DMS153 treated with DMSO at 0.1 percent for 48 hours (cell line): Measurements from ENCODE around the gene MYO1E.

Source experiments
- DNase-seq: peaks from one replicate; lab custom pipeline; 2025; ENCODE audit not compliant: unreplicated experiment; lab: John Stamatoyannopoulos, UW

Gene MYO1E

GRCh38 chr15:59237119-59237855 lies 135.4 kb downstream of the MYO1E start:
- no peak for DNase-seq

- DNase-seq: no peak
Observed at GRCh38 chr15:59236394-59236793, 136.3 kb downstream of the MYO1E start.

- no peak for DNase-seq
Observed at GRCh38 chr15:59232476-59232875, 140.2 kb downstream of the MYO1E start.

GRCh38 chr15:59230531-59231055 lies 142.1 kb downstream of the MYO1E start:
- no peak for DNase-seq

- DNase-seq: no peak
Observed at GRCh38 chr15:59229453-59229852, 143.2 kb downstream of the MYO1E start.

- no peak for DNase-seq
Observed at GRCh38 chr15:59229015-59229414, 143.7 kb downstream of the MYO1E start.

- no peak for DNase-seq
Observed at GRCh38 chr15:59227021-59227420, 145.7 kb downstream of the MYO1E start.

- DNase-seq: no peak
Observed at GRCh38 chr15:59224474-59224873, 148.2 kb downstream of the MYO1E start.

GRCh38 chr15:59223736-59224135 lies 148.9 kb downstream of the MYO1E start:
- DNase-seq: no peak

- DNase-seq: no peak
Observed at GRCh38 chr15:59222906-59223550, 149.6 kb downstream of the MYO1E start.

- DNase-seq: no peak
Observed at GRCh38 chr15:59221511-59222505, 150.9 kb downstream of the MYO1E start.

GRCh38 chr15:59218710-59219109 lies 154.0 kb downstream of the MYO1E start:
- DNase-seq: no peak

GRCh38 chr15:59217876-59218498 lies 154.7 kb downstream of the MYO1E start:
- DNase-seq: no peak

- no peak for DNase-seq
Observed at GRCh38 chr15:59216911-59217310, 155.8 kb downstream of the MYO1E start.

GRCh38 chr15:59210186-59210585 lies 162.5 kb downstream of the MYO1E start:
- DNase-seq: no peak

- no peak for DNase-seq
Observed at GRCh38 chr15:59208613-59209249, 163.9 kb downstream of the MYO1E start.

GRCh38 chr15:59206623-59207183 lies 166.0 kb downstream of the MYO1E start, which contains the start of gene LDHAL6B:
Gene LDHAL6B (plus strand): TSS chr15:59206843. CDS start chr15:59206941, 98 bp downstream.
- DNase-seq: no peak

GRCh38 chr15:59205839-59206622 lies 166.6 kb downstream of the MYO1E start:
- no peak for DNase-seq

GRCh38 chr15:59203657-59204056 lies 169.0 kb downstream of the MYO1E start:
- no peak for DNase-seq
